HG02884 (cell line): Measurements from ENCODE around the gene DHX58.

ENCODE experiments used
- ATAC-seq: cut with Tn5 transposase; IDR thresholded peaks from one replicate; pipeline ENCODE4 v1.9.1; 2021; ENCODE audit warnings: mild to moderate bottlenecking, moderate library complexity; ENCODE audit not compliant: unreplicated experiment

DHX58 gene

GRCh38 chr17:42130310-42130936 is 17.9 kb upstream of the DHX58 start:
- no peak for ATAC-seq

GRCh38 chr17:42129109-42129837 is 16.8 kb upstream of the DHX58 start:
- no peak for ATAC-seq

GRCh38 chr17:42127414-42127813 is 14.9 kb upstream of the DHX58 start:
- ATAC-seq, result no peak

- no peak for ATAC-seq
Measured at GRCh38 chr17:42126836-42127235, 14.3 kb upstream of the DHX58 start.

- ATAC-seq, result no peak
Measured at GRCh38 chr17:42125565-42125964, 13.1 kb upstream of the DHX58 start.

- no peak for ATAC-seq
Measured at GRCh38 chr17:42124256-42124655, 11.7 kb upstream of the DHX58 start.

- no peak for ATAC-seq
Measured at GRCh38 chr17:42122371-42123303, 10.1 kb upstream of the DHX58 start, which contains the start of gene HSPB9. Gene HSPB9, plus strand, starts transcription at chr17:42122804. Its CDS starts 47 bp downstream, at chr17:42122851.

- ATAC-seq, result no peak
Measured at GRCh38 chr17:42120770-42121769, 8.6 kb upstream of the DHX58 start, which contains the start of gene KAT2A. Gene KAT2A, minus strand, starts transcription at chr17:42121367. Its CDS starts 63 bp downstream, at chr17:42121304.

- ATAC-seq, result no peak
Measured at GRCh38 chr17:42120161-42120769, 7.8 kb upstream of the DHX58 start.

- no peak for ATAC-seq
Measured at GRCh38 chr17:42119301-42119700, 6.8 kb upstream of the DHX58 start.

GRCh38 chr17:42118545-42118944 is 6.0 kb upstream of the DHX58 start:
- no peak for ATAC-seq

GRCh38 chr17:42118126-42118510 is 5.6 kb upstream of the DHX58 start:
- ATAC-seq, result no peak

- no peak for ATAC-seq
Measured at GRCh38 chr17:42117397-42118125, 5.0 kb upstream of the DHX58 start.

- no peak for ATAC-seq
Measured at GRCh38 chr17:42116705-42117396, 4.3 kb upstream of the DHX58 start.

GRCh38 chr17:42114118-42114517 is 1.6 kb upstream of the DHX58 start:
- no peak for ATAC-seq

GRCh38 chr17:42113293-42114069 is 967 bp upstream of the DHX58 start:
- ATAC-seq, result no peak

GRCh38 chr17:42111871-42112551 is 503 bp downstream of the DHX58 start:
- no peak for ATAC-seq
